HG03108 (cell line): ENCODE results near the gene HPCAL1.

ENCODE experiments used
- ATAC-seq: cut with Tn5 transposase; IDR thresholded peaks from one replicate; pipeline ENCODE4 v1.9.1; 2021; ENCODE audit warnings: moderate library complexity; ENCODE audit not compliant: unreplicated experiment

HPCAL1 gene

GRCh38 chr2:10300997-10301940, 1.4 kb upstream of the HPCAL1 start:
- no peak for ATAC-seq

DNA sequence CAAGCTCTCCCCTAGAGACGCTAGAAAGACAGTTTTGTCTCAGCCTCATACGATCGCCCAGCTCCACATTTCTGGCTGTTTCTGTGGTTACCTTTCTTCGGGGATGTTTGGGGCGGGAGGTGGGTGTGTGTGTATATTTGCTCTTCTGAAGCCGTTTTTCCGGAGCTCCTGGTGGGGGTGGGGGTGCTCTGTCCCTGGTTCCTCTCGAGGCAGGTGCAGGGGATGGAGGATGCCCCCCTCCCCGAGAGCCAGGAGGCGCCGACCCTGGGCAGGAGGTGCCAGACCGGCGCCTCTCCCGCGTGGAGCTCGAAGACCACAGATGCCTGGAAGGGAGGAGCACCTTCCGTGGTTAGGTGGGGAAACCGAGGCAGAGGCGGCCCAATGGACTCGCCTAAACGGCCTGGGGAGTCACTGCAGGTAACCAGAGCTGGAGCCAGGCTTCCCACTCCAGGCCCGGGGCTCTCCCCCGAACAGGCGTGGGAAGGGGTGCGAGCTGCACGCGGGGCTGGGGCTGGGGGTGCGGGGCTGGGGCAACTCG, 694 bp upstream of the HPCAL1 start:
- no peak for ATAC-seq

GRCh38 chr2:10303181-10303693, 533 bp downstream of the HPCAL1 start:
- ATAC-seq: peak; percentile 6

- no peak for ATAC-seq
Observed at GRCh38 chr2:10303694-10304378, 1.1 kb downstream of the HPCAL1 start.

DNA sequence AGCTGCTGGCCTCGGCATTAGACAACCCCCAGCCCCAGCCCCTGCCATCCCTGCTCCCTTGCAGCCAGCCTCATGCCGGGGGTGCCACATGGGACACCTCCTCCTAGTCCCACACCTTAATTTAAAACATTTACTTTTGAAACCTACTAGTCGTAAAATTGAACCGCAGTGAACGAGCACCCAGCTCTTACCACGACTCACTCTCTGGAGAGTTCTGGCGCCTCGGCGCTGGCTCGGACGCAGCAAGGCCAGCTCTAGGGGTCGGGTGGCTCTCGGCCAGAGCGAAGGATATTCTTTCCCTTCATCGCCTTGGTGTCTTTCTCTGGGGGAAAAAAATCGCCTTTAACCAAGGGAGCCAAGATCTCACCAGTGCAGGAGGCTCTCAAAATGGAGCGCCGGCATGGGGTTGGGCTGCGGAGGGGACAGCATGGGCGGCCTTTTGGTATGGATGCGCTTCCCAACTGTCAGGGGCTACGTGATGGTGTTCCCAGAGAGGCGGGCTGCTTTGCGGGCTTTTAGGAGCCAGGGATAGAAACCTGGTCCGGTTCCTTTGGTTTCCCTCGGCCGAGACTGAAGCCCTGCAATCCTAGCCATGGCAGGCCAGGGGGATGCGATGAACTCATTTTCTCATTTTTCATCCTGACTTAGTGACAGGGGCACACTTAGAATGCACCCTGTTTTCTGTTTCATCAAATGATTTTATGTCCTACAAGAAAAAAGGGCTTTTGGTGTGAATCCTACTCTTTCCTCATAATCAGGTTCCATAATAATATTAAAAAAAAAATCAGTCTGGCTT, 2.0 kb downstream of the HPCAL1 start:
- no peak for ATAC-seq

- ATAC-seq: no peak
Observed at GRCh38 chr2:10305254-10305635, 2.5 kb downstream of the HPCAL1 start.

DNA sequence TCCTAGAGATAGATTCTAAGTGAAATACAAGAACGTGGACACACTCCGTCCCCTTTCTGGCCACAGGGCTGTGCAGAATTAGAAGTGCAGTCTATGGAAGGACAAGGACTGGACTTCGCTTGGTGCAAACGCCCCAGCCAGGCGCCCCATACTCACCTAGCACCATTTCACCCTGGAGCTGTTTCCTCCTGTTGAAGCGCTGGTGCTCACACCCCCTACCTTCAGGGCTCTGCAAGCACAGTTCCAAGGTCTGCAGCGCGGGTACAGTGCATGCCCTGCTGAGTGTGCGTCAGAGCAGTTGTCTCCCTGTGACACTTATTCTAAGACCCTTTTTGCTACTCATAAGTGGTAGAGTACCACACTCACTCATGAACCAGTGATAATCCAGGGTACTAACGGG, 3.0 kb downstream of the HPCAL1 start:
- ATAC-seq: no peak

- no peak for ATAC-seq
Observed at GRCh38 chr2:10306901-10307463, 4.3 kb downstream of the HPCAL1 start.

DNA sequence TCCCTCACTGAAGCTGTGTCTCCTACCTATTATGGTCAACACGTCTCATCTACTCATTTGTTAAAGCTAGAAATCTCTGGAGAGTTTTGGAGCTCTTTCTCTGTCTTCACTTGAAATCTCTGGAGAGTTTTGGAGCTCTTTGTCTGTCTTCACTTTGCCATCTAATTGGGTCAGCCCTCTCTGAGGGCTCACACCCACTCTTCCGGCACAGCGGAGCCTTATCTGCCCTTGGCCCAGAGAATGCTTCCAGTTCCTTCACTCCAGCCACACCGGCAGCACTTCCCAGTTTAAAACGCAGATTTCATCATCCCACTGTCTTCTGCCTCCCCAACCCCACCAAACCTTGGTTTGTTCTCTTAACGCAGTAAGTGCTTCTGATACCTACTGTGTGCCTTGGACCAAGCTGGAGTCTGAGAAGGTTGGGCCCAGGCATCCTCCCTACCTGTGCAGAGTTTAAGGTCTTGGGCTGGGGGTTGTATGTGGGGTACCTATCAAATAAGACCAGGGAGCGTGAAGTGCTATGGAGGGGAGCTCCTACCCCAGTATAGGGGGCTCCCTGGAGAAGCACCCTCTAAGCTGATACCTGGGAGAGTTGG, 5.0 kb downstream of the HPCAL1 start:
- ATAC-seq: no peak

- no peak for ATAC-seq
Observed at GRCh38 chr2:10308866-10309265, 6.2 kb downstream of the HPCAL1 start.

GRCh38 chr2:10309286-10309685, 6.6 kb downstream of the HPCAL1 start:
- no peak for ATAC-seq

DNA sequence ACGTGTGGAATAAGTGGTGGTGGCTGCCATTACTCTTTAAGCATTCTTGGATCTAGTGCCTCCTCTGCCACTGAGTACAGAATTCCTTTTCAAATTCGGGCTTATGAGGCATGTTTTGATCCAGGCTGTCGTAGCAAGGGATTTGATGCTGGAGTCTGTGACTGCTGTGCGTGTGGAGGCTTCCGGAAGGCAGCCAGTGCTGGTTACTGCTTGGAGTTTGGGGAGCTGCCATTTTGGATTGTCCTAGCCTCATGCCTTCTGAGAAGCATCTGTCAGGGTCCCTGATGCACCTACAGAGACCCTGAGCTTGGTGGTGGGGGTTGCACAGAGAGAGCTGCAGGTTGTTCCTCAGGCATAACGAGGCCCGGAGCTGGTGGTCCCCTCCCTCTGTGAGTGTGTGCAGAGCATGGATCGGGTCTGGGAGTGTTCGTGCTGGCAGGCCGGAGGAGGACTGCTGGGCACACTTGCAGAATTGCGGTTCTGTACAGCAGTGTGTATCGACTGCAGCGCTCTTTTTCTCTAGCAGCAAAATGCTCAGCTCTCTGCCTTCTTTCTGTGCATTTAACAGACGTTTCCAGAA, 7.7 kb downstream of the HPCAL1 start:
- no peak for ATAC-seq

DNA sequence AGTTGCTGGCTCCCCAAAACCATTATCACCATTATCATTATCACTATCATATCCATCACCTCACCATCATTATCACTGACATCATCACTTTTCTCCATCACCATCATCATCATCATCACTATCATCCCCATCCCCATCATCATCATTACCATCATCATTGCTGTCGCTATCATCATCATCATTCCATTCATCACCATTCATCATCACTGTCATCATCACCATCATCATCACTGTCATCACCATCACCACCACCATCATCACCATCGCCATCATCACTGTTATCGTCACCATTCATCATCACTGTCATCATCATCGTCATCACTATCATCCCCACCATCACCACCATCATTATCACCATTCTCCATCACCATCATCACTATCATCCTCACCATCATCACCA, 9.0 kb downstream of the HPCAL1 start:
- no peak for ATAC-seq

DNA sequence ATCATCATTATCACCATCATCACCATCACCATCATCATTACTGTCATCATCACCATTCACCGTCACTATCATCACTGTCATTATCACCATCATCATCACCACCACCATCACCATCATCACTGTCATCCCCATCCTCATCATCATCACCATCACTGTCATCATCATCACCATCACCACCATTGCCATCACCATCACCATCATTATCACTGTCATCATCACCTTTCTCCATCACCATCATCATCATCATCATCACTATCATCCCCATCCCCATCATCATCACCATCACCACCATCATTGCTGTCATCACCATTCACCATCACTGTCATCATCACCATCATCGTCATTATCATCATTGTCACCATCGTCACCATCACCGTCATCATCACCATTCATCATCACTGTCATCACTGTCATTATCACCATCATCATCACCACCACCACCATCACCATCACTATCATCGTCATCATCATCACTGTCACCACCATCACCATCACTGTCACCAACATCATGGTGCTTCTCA, 9.8 kb downstream of the HPCAL1 start:
- ATAC-seq: no peak

DNA sequence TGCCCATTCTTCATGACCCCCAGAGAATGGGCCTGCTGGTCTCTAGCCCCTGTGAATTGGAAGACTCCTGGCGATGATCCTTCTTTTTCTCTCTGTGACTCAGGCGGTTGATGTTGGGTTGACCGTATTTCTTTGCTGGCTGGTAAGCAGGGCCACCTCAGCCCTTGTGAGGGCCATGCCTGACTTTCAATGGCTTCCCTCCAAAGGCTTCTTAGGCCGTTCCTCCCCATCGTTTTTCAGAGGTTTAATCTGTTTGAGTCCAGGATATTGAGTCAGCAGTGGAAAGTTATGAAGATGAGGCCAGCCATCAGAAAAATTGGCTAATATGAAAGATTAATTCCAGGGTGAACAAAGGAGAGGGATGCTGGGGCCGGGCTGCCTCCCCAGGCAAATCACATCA, 13.6 kb downstream of the HPCAL1 start:
- no peak for ATAC-seq

DNA sequence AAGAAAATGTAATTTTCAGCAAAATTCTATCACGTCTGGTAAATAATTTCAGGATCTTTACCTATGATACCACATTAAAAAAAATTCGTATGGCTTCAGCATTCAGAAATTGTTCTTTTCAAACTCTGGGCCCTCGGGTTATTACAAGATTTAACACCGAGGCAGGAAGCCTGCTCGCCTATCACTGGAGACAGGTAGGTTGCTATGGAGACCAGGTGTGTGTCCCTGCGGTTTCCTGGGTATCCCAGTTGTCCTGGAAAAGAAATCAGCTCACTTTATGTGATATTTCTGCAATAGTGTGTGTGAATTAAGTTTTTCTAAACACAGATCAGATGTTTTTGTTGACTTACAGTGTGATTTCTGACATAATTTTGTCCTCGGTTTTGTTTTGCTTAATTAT, 14.2 kb downstream of the HPCAL1 start:
- no peak for ATAC-seq

GRCh38 chr2:10317646-10318045, 14.9 kb downstream of the HPCAL1 start:
- ATAC-seq: no peak

DNA sequence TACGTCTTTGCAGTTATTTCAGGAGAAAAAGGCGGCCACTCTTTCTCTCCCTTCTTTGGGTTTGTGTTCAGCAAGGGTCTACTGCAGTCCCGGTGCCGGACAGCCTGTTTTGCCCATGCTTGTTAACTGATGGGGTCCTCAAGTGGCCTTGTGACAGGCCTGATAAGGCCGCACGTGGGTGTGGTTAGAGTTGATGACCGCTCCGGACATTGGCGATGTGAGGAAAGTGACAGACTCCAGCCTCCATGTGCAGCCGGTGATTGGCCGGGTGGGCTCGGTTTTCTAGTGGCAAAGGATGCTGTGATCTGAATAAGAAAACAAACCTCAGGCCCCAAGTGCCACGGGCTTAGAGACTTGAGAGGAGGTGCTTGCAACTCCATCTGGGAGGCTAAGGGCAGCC, 15.6 kb downstream of the HPCAL1 start:
- ATAC-seq: no peak

DNA sequence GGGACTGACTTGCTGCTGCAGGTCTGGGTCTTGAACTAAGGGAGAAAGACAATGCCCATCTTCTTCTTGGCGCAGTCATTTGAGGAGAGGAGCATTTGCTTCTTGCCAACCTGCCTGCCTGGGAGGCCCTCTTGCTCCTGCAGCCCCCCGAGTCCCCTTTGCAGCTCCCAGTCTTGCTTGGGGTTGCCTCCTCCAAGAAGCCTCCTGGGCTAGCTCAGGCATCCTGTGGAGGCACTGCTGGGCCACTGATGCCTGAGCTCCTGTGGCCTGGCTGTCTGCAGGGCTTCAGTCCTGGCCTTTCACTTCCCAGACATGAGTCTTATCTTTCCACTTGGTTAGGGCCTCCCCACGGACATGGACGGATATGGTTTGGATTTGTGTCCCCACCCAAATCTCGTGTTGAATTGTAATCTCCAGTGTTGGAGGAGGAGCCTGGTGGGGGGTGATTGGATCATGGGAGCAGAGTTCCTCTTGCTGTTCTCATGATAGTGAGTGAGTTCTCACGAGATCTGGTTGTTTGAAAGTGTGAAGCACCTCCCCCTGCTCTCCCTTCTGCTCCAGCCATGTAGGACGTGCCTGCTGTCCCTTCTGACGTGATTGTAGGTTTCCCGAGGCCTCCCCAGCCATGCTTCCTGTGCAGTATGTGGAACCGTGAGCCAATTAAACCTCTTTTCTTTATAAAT, 17.3 kb downstream of the HPCAL1 start:
- ATAC-seq: no peak
